D341Med (cell line): ENCODE measurements around the gene ATP1B3.
"Not testable (repeated sequence)": the region's sequence is repeated elsewhere in the genome, so short reads cannot be mapped to it uniquely, and the experiment has no call there.

ENCODE experiments used
- DNase-seq: peaks from one replicate; pipeline ENCODE4 v3.0.0; 2012; ENCODE audit warnings: low spot score

Gene ATP1B3

DNA sequence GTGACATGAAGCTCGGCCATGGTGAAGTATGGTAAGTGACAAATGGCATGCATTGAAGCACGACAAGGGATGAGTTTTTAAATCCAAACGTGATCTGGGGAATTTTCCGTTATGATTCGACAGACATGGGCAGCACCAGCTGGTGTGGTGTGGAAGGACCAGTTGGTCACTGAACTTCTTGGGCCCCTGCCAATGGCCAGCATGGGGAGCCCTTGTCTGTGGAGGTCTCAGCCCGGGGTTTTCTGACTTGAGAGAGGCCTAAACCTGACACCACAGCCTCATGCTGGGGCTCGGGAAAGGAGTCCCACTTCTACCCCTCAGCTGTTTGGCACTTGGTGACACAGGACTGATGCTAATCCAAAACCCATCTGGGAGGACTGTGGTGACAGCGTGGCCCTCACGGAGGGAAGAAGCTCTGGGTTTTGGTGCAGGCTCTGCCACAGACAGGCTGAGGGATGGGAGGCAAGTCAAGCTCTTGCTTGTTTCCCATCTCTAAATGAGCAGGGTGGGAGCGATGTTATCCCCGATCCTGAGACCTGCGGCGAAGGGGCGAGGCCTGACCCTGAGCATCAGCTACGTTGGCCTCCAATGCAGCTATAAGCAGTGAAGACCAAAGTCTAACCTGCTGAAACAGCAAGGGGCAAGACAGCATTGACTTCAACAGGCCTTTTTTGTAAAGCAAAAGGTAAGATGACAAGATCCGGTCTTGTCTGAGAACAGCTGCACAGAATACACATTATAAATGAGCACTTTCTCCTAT, 69.5 kb downstream of the ATP1B3 start:
- no peak for DNase-seq

DNA sequence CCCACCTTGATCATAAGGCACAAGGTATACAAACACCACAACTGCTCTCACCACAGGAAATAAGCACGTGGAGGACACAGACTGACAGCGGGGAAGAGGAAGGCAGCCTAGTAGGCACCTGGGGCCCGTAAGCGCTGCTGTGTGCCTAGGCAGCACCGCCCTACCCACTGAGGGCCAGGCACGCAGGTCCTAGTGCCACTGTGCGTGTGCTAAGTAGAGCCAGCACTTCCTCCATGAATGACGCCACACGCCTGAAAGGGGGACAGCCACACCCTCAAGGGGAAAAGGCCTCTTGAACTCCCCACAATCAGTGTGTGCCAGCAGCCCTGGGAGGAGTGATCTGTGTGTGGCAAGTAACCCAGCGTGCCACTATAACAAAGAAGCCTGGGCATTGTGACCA, 73.0 kb downstream of the ATP1B3 start:
- no peak for DNase-seq

DNA sequence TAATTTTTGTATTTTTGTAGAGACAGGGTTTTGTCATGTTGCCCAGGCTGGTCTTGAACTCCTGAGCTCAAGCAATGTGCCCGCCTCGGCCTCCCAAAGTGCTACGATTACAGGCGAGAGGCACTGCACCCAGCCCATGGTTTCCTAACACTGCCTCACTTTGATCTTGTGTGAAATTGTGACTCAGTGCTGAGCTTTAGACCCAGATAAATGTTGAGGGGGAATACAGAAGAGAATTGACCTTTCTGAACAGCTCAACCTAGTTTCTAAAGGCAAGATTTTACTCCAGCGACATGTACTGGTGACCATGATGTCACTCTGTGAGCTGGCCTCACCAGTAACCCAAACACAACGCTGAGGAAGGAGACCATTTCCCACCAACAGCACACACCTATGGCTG, 73.5 kb downstream of the ATP1B3 start:
- no peak for DNase-seq

- DNase-seq = no peak
Observed at GRCh38 chr3:141950572-141951493, 74.4 kb downstream of the ATP1B3 start.

DNA sequence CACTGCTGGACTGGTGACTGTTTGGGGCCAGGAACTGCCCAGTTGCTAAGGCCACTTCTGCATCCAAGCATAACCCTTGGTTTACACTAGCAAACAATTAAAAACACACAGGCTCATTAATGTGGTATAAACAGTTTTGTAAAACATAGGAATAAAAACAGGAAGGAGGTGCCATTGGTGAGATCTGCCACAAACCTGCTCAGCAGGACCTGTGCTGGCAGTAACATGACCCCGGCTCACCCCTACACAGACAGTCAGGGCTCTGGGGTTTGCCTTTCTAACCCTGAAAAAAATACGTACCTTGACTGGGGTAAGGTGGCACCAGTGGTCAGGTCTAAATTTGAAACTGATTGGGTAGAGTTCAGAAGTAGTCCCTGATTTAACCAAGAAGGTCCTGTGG, 76.2 kb downstream of the ATP1B3 start:
- no peak for DNase-seq

DNA sequence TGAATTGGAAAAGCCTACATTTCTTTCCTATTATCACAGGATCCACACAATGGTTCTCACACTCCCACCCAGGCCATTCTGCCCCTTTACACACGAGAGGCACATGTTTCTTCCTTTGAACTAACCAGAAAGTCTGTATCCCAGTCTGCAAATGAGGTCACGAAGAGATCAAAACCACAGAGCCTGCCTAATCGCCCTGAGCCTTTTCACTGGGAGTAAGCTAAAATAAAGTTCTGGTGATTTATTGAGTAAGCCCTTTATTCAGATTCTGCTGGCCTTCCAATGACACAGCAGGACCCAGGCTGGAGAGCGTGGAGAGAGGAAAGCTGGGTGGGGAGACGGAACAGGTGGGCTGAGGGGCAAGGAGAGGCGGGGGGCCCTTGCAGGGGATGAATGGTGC, 78.7 kb downstream of the ATP1B3 start:
- DNase-seq = no peak

DNA sequence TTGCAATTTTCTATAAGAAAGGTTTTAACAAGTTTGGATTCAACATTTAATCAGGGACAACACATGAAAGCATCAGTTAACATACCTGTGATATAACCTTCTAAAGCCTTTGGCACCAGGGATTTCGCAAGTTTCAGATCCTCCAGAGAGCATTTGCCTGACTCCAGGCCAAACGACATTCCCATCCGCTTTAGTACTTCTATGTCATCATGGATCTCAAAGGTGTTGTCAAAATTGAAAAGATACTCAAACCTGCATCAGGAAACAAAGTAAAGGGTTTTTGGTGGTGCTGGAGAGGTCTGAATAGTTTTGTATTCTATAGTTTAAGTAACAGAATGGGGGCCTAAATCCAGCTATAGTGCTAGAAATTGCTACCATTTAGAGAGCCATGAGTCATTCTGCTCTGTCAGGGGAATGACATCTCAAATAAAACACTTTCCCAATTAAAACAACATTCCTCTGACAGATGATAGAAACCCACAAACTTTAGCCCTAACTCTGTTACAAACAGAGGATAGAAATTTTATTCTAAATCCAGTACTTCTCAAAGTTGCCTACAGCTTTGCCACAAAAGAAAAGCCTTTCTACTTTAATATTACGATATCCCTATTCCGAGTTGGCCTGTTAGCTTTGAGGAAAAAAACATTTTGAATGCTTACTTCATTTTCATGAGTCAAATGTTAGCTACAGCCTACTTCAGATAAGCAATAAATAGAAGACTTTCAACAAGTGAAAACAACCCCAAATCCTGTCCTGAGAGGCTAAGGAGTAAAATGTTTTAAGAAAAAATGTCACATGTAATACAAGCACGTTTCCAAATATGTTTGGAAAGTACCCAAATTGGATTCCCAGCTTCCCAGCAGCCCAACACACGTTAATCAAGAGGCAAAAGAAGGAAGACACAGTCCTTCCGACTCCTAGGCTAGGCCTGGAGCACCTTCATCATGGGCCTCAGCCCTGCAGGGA, 83.4 kb downstream of the ATP1B3 start:
- no peak for DNase-seq

GRCh38 chr3:141960731-141961130, 84.3 kb downstream of the ATP1B3 start:
- DNase-seq = no peak

- DNase-seq = no peak
Observed at GRCh38 chr3:141963301-141963700, 86.9 kb downstream of the ATP1B3 start.

DNA sequence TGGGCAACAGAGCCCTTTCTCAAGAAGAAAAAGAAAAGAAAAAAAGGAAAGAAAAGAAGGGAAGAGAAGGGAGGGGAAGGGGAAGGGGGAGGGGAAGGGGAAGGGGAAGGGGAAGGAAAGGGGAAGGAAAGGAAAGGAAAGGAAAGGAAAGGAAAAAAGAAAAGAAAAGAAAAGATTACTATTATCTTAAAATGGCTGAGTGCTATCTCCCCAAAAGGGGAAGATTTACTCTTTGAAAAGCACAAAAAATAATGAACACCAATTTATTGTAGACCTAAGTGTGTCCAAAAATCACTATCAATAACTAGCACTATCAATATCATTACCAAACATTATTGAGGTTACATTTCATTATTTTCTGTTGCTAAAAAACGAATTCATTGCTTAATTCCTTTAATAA, 89.0 kb downstream of the ATP1B3 start:
- DNase-seq = no peak

DNA sequence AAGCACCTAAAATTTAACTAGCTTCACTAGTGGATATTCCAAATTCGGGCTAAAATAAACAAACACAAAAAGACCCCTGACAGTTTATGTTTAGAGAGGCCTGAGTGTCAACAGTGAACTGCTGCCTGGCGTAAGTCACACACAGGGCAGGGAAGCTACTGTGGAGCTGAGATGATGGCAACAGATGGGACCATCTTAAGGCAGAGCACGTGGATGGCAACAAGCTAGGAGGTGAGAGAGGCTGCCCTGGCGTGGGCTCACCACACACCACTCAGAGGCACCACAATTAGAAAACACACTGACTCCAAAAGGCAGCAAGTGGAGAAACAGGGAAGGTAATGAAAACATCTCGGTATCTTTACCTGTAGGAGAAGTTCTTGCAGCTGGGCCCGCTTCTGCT, 93.3 kb downstream of the ATP1B3 start:
- no peak for DNase-seq

- no peak for DNase-seq
Observed at GRCh38 chr3:141971571-141971970, 95.1 kb downstream of the ATP1B3 start.

DNA sequence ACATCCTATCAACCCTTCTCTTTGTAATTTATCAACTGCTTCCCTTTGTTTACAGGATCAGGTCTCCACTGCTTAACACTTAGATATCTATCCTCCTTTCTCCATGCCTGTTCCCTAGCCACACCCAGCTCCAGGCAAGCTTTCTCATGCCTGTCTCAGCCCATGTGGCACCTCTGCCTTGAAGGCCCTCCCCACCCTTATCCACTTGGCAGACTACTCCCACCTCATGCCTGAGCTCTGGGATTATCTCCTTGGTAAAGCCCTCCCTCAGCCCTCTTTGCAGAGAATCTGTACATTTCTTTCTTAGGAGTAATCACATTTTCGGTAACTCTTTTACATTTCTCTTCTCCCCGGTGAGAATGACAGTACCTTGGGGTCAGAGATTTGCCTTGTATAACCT, 96.0 kb downstream of the ATP1B3 start:
- peak; percentile 78 for DNase-seq

DNA sequence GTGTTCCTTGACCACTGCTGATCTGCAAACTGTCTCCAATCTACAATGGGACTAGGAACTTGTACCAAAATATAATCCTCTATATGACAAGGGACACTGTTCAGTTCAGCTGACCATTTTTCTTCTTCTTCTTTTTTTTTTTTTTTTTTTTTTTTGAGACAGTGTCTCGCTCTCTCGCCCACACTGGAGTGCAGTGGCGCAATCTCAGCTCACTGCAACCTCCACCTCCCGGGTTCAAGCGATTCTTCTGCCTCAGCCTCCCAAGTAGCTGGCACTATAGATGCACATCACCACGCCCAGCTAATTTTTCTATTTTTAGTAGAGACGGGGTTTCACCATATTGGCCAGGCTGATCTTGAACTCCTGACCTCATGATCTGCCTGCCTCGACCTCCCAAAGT, 98.3 kb downstream of the ATP1B3 start:
- not testable (repeated sequence) for DNase-seq
